HG03565 (cell line): Measurements from ENCODE around the gene TRIM27.
"Not testable (repeated sequence)": the region's sequence is repeated elsewhere in the genome, so short reads cannot be mapped to it uniquely, and the experiment has no call there.

Experiments
- ATAC-seq: cut with Tn5 transposase; IDR thresholded peaks from one replicate; pipeline ENCODE4 v1.9.1; 2021; ENCODE audit warnings: mild to moderate bottlenecking, moderate library complexity; ENCODE audit not compliant: unreplicated experiment

Gene TRIM27

DNA sequence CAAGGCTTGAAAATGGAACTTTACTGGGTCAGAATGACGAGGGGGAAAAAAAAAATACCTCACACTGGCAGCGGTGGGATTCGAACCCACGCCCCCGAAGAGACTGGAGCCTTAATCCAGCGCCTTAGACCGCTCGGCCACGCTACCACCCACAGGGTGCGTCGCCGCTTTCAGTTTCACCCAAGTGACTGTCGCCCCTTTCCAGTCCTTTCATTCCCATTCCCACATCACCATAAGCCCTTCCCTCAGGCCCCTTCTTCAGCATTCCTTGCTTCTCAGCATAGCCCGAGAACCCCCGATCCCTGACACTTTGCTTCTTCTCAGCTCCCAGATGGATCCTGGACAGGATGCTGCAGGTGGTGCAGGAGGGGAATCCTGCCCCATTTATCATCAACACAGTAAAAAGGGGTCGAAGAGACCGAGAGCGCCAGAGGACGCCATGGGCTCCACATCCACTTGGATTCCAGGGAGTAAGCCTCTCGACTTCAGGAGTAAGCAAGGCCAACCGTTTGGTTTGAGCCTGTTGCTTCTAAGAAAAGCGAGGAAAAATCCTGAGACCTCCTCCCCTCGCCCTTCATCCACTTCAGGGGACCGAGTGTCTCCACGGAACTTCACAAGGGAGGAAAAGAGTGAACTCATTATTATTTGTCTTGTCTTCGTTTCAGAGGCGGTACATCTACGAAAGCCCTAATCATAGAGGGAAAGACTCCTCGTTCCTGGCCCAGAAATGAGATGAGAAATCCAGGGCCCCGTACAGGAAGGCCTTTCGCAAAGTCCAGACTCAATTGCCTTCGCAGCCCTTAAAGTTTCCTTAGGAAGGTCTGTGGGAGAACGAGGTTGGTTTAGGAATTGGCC is 20.0 kb upstream of the TRIM27 start:
- ATAC-seq, result no peak

DNA sequence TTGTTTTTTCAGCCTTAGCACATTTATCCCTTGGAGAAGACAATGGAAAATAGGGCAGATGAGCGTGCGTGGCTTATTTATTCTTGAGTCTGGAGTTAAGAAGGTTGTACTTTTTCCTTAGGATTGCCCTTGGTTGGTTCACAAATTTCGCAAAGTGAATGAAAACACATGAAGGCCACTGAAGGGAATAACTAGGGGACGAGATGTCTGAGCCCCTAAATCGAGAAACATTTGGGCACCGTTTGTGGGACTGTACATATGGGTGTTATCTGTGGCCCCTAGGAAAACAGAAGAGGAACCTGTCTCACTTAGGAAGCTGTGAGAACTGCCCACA is 19.4 kb upstream of the TRIM27 start:
- no peak for ATAC-seq

DNA sequence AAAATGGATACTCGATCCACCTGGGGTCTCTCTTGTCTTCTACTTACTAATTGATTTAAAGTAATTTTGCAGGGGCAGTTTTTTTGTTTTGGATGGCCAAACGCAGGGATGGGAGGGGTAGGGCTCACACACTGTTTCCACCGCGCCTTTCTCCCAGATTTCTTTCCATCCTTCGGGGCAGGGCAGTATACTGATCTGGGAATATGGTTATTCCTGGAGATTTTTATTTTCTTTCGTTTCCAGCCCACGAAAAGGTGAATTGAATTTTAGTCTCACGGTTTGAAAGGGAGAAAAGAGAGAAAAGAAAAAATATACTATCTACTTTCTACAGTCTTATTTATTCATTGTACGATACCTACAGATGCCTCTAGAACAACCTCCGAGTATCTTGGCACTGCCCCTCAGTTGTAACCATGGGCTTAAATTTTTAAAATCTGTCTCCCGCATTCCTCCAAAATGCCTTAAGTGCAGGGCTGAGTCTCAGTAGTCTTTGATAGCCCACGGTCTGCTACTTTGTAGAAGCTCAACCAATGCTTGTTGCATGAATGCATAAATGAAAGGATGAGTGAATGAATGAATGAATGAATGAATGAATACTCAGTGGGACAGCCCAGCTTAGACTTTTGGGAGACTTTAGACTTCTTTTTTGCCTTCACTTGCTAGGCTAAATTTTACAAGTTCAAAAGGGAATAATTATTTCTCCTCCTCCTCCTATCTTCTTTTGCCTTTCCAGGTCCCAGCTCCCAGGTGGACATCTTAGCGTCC is 18.1 kb upstream of the TRIM27 start:
- ATAC-seq, result no peak

DNA sequence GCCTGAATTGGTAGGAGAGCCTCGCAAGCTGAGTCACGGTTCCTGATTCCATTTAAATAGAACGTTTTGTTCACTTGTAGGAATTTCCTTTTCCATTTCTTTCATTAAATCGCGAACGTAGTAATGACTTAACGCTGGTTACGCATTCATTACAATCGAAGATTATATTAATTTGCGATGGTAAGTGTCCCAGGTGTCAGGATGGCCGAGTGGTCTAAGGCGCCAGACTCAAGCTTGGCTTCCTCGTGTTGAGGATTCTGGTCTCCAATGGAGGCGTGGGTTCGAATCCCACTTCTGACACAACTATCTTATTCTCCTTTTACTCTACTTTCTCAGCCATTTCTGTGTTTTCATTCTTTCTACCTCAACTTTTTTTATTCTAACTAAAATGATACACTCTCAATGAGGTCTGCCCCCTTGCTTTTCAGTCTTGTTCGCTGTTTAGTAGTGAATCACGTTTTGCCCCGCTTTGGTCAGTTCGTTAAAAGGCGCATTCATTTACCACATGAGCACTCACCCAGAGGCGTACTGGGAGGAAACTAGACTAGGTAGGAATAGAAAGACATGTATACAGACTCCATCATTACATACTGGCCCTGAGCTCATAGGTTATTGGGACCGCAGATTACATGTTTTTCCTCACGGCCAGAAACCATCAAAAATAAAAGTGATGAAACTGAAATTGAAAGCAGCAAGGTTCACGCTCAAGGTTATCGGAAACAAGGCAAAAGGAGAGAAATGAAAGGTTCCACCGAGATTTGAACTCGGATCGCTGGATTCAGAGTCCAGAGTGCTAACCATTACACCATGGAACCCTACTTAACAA is 17.3 kb upstream of the TRIM27 start:
- ATAC-seq, result peak; percentile 54

DNA sequence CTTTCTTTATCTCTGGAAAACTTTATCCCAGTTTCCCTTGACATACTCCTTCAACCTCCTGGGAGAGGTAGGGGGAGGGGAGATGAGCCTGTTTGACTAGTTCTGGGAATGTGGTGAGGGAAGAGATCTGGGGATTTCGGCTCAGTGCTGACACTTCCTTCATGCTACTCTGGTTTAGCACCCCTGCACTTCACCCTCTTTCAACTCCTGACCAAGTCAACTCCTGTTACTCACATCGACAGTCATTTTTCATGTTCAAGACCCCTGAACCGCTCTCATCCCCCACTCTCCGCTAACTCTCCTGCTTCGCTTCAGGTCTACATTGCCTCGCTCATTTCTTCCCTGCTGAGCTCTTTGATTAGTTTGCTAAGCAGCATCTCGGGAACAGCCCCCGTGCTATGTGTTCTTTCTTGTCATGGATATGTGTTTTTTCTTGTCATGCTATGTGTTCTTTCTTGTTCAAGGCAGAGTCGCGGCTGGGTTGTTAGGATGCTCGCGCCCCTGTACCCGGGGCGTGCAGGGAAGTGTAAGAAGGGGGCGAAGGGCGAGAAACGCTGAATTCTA is 16.6 kb upstream of the TRIM27 start:
- ATAC-seq, result no peak

DNA sequence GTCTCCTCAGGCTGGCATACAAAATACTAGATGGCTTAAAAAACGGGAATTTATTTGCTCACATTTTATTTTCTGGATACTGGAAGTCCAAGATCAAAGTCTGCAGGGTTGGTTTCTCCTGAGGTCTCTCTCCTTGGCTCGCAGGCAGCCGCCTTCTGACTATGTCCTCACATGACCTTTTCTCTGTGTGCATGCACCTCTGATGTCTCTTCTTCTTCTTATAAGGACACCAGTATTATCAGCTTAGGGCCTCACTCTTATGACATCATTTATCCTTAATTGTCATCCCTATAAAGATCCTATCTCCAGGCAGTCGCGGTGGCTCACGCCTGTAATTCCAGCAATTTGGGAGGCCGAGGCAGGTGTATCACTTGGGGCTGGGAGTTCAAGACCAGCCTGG is 9.3 kb upstream of the TRIM27 start:
- no peak for ATAC-seq

DNA sequence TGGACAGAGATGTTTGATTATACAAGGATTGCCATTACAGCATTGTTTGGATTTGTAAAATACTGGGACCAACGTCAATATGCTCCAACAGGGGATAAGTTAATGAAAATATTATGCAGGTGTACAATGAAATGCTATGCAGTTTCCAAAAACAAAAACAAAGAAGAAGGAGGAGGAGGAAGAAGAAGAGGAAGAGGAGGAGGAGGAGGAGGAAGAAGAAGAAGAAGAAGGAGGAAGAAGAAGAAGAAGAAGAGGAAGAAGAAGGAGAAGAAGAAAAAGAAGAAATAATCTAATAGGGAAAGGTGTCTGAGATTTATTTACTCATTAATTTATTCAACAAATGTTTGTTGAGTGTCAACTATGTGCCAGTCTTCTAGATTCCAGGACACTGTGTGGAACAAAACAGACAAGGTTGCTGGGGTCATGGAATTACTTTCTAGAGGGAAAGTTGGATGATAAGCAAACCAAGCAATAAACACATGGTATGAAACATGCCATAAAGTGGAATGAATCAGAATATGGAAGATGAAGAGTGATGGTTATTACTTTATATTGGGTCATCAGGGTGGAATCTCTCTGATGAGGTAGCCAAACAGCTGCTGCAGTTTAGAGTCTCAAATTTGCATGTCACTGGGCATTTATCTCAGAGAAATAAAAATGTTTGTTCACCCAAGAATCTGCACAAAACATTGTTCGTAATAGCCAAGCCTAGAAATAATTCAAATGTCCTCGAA is 6.3 kb upstream of the TRIM27 start:
- ATAC-seq, result no peak

DNA sequence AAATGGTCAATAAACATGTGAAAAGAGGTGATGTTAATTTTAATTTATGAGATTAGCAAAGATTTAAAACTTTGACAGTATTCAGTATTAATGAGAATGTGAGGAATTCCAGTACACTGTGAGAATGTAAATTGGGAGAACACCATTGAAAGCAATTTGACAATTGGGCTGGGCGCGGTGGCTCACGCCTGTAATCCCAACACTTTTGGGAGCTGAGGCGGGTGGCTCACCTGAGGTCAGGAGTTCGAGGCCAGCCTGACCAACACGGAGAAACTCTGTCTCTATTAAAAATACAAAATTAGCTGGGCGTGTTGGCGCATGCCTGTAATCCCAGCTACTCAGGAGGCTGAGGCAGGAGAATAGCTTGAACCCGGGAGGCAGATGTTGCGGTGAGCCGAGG is 5.6 kb upstream of the TRIM27 start:
- ATAC-seq, result not testable (repeated sequence)

DNA sequence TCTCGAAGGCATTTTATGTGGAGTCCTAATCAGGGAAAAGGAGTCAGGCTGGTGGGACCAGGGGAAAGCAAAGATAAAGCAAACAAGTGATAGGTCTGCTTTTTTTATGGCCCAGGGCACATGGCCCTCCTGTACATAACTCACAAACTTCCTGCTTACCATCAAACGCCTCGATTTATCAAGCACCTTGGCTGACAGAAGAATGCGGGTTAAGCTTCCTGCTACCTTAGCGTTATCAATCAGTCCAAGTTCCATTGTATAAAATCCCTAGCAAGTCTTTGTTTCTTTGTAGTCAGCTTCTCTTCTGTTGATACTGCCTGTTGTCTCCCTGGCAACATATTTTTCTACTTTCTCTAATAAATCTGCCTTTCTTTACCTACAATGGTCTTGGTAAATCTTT is 4.1 kb upstream of the TRIM27 start:
- ATAC-seq, result no peak

DNA sequence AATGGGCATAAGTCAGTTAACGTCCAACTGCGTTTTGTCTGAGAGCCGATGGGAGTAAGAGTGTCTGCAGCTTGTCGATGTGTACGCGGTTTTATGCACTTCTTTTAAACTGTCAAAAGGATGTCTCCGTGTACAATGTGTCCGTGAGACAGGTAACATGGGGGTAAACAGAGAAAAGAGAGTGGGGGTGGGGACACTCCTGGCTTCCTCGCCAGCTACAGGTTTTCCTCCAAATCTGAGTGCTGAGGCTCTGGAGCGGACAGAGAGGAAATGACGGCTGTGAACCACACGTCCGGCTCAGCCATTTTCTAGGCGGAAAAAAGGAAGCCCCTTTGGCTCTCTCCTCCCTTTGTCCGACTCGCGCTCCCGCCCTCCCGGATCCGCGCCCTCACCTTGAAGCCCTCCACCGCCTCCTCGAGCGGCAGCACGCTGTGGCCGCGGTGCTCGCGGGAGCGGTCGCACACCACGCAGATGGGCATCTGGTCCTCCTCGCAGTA is 916 bp downstream of the TRIM27 start:
- ATAC-seq, result peak; percentile 17

DNA sequence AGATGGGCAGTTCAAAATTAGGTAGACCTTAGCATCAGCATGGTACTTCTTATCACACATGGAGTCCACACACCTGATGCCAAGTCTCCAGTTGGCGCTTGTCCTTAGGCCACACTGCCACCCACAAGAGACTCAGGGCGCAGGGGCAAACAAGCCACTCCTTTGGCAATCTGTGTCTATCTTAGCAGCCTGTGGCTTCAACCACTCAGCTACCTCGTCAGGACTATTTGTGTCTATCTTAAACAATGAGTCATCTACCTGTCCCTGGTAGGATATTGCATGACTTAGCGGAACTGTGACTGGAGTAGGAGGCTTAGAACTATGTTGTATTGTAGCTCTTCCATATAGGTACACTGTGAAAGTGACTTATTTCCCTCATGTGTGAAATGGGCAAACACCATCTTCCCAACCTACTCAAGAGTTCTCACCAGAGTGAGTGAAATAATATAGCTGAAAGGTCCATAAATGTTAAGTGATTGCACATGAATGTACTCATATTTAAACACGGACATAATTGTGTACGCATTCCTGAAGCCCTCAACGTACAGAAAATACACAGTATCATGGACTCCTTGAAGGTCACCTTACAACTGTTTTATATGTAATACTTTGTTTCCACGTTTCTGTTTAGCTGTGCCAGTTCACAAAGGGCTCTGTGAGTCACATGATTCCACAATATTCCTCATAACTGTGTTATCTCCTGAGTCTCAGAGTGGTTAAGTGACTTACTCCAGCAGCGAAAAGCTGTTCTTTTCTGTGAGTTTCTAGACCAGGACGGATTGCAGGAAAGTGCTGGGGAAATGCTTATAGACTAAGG is 1.6 kb downstream of the TRIM27 start:
- no peak for ATAC-seq

DNA sequence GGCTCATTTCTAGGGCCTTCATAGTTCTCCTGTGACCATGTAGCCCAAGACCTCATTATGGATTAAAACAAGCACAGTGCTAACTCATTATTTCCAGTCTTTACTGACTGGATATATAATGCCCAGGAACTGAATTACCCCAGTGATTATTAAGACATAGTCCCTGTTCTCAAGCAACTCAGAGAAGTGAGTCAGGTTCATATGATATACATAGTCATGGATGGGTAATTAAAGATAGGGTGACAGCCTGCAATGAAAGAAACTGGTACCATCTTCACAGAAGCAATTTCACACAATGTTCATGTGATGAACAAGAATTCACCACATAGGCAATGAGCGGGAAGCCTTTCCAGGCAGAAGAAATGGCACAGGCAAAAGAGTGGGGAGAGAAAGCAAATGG is 3.5 kb downstream of the TRIM27 start:
- no peak for ATAC-seq

DNA sequence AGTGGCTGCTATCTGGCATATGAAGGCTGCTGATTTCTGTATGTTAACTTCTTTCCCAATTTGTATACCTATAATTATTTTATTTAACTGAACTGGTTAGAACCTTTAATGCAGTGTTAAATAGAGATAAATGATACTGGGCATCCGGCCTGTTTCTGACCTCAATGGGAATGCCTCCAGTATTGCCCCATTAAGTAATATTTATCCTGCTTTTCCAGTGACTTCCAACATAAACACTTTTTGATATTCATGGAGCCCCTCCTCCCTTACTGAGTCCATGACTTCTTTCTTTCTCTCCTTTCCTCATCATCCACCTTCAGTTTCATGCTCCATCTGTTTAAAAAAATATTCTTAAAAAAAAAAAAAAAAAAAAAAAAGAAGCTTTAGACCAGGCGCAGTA is 8.8 kb downstream of the TRIM27 start:
- ATAC-seq, result no peak

DNA sequence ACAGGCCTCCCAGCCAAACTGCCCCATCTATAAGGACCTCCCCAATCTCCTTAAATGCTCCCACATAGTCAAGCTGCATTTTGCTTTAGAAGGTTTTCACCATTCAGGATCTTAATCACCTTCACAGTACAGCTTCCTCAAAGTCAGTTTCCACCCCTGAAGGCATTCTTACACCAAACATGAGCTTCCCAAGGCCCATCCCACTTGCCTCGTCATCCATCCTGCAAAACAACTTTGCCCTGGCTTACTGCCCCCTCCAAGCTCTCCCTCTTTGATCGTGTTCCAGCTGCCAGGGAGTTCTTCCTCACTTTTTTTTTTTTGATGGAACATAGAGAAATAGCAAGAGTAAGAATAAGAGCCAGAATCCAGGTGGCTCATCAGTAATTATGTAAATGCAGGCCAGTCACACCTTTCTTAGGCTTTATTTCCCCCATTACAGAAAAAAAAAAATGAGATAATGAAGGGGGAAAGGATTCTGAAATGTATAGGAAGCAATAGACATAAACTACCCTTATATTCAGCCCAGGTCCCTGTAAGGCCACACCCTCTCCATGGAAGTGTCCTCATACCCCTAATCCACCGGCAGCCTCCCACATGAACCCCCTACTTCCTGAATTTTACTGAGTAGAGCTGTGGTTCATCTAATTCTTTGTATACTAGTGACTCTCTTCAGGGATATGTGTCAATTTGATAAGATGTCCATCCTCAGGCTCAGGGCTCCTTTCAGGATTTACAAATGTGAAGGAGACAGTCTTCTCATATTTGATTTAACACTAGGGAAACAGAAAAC is 12.7 kb downstream of the TRIM27 start:
- ATAC-seq, result no peak

DNA sequence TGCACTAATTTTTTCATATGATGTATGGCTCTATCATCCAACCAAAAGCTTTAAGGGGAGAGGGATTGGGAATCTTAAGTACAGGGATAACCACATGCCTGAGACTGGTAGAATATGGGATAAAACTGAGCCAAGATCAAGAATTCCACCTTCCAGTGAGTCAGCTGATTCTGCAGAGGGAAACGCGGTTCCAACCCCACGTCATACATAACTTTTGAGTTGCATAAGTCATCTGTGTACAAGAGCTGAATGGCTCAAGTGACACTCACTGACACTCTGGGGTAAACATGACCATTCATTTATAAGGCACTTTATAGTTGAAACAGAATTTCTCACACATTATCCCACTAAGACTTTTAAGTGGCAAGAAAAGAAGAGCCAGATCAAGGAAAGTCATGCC is 16.4 kb downstream of the TRIM27 start:
- ATAC-seq, result no peak

DNA sequence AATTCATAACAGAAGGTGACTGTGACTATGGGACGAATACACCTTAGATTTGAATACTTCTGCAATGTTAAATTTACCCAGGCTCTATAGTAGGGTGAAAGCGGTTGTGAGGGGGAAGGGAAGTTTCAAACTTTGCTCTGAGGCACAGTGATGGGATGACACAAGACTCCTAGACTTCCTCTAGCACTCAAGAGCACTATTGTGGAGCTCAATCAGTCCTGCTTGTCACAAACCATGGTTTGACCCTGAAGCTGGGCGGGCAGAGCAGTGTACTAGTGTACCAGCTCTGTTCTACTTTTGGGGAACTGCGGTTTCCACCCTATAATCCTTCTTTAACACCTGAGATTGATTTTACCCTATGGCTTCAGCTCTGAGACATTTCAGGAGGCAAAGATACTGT is 17.1 kb downstream of the TRIM27 start:
- ATAC-seq, result no peak

DNA sequence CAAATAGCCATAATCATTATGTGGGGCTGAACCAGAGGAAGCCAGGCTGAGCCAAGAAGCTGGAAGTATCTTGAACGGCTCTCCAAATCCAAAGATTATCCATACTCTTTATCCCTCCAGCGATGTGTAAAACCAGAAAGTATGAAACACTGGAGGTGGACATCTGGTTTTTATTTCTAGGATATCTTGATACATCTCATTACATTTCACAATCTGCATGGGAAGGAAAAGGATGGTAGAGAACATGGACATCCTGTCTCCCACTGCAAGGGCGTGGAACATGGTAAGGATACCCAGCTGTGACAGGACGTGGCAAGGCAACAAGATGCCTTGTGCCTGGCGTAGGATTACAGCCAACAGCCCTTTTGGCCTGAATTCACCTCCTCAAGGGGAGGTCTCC is 20.1 kb downstream of the TRIM27 start:
- ATAC-seq, result no peak

DNA sequence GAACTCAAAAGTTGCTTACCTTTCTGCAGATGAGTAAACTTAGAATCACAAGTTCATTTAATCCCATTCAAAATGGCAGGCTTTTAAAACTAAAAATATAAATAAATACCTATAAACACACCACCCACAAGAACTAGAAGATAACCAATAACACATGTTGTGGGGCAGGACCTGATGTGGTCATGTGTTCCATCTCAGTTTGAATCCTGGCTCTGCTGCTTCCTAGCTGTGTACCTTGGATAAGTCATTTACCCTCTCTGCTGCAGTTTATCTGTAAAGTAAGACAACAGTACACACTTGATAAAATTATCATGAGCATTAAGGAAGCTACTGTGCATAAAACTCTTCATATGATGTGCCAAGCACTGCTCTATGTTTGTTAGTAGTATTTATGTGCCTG is 22.0 kb downstream of the TRIM27 start:
- no peak for ATAC-seq
